Cardiac fibroblast (primary cell): ENCODE measurements around the gene KAZN.

Experiments used
- DNase-seq, 2 donors: peaks; one replicate each; pipeline versions ENCODE4 v3.0.0 to v3.0.0-alpha.2; 2010; ENCODE audit warnings: low read depth in 2 of 2
- H3K4me3 ChIP-seq, 2 donors: replicated peaks in 1 of 2; 1 replicate in 1 of 2; 2 replicates in 1 of 2; pipeline ENCODE4 v1.5.1; 2011; ENCODE audit warnings: low read depth in 2 of 2, low read length in 2 of 2, mild to moderate bottlenecking in 2 of 2, moderate library complexity in 1 of 2
- TF ChIP-seq, protein P1 (sequence below): IDR thresholded peaks from one replicate; pipeline ENCODE4 v1.5.1; 2011; ENCODE audit warnings: low read depth, mild to moderate bottlenecking, low read length, inconsistent platforms

The KAZN gene

GRCh38 chr1:14976256-14976655 lies 377.8 kb downstream of the KAZN start:
- no peak overlapping the region for H3K4me3 ChIP-seq
- DNase-seq: no peak
- TF ChIP-seq, protein P1, sequence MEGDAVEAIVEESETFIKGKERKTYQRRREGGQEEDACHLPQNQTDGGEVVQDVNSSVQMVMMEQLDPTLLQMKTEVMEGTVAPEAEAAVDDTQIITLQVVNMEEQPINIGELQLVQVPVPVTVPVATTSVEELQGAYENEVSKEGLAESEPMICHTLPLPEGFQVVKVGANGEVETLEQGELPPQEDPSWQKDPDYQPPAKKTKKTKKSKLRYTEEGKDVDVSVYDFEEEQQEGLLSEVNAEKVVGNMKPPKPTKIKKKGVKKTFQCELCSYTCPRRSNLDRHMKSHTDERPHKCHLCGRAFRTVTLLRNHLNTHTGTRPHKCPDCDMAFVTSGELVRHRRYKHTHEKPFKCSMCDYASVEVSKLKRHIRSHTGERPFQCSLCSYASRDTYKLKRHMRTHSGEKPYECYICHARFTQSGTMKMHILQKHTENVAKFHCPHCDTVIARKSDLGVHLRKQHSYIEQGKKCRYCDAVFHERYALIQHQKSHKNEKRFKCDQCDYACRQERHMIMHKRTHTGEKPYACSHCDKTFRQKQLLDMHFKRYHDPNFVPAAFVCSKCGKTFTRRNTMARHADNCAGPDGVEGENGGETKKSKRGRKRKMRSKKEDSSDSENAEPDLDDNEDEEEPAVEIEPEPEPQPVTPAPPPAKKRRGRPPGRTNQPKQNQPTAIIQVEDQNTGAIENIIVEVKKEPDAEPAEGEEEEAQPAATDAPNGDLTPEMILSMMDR: no peak

- TF ChIP-seq, protein P1: no peak
- no peak for DNase-seq
- H3K4me3 ChIP-seq: no peak overlapping the region
Measured at GRCh38 chr1:14977338-14977931, 378.9 kb downstream of the KAZN start.

DNA sequence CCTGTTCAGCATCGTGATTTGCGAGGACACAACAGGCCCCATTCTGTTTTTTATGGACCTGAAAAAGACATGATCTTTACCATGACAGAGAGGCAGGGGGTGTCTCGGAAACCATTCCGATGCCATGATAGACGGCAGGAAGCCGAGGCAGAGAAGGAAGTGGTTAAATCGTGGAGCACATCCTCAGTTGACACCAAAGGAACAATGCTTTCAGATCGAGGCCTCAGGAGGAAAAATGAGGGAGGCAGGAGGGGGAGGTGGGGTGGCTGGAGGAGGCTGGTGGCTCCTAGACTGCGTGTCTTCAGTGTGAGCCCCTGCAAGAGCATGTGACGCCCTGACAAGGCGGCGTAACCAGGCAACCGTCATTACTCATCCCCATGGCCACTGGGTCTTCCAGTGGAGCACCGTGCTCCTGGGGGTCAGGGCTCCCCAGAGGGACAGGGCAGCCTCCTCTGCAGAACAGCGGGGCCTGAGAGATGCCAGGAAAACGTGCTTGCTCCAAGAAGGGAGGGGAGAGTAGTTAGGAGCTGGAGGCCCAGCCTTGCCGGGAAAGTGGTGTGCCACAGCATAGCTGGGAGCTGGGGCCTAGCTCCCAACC lies 382.2 kb downstream of the KAZN start:
- TF ChIP-seq, protein P1: no peak
- peak; percentile 20 to 51 for DNase-seq

DNA sequence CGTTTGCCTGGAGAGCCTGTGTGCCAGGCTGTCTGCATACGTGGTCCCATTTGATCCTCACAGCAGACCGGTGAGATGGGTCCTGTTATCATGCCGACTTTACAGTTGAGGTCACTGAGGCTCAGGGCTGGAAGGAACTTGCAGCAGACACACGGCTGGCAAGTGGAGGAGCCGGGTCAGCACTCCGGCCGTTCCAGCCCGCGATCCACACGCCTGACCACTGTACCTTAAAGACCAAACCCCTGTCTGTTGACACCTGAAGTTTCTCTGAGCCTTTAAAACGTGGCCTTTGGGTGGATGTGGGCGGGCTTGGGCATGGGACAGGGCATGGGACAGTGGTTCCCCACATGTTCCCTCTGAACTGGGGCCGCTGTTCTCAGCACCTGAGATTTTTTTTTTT lies 383.5 kb downstream of the KAZN start:
- H3K4me3 ChIP-seq: no peak overlapping the region
- TF ChIP-seq, protein P1: no peak
- no peak for DNase-seq

More for the DNA sequence above, 382.2 kb downstream of the KAZN start:
- H3K4me3 ChIP-seq: no peak overlapping the region

- DNase-seq: no peak
- TF ChIP-seq, protein P1: no peak
- H3K4me3 ChIP-seq: no peak overlapping the region
Measured at GRCh38 chr1:14983277-14983676, 384.8 kb downstream of the KAZN start.

- no peak overlapping the region for H3K4me3 ChIP-seq
- TF ChIP-seq, protein P1: no peak
- no peak for DNase-seq
Measured at GRCh38 chr1:14986168-14986567, 387.7 kb downstream of the KAZN start.
